K562 (cell line): ENCODE results near the gene GOLGA8B. TPM values are rescaled to one million over a fixed set of nuclear protein-coding genes. Genes with fewer than 3 reads are reported as not detected.

Experiments
- ARID1B ChIP-seq: fragments of 450-650 bp; IDR thresholded peaks from 2 replicates; pipeline ENCODE4 v1.6.1; 2016; ENCODE audit warnings: antibody characterized with exemption, mild to moderate bottlenecking, inconsistent platforms
- E2F1 ChIP-seq: sonication (generic); formaldehyde crosslinking; IDR thresholded peaks from 2 replicates; pipeline ENCODE4 v1.8.1; 2023; ENCODE audit warnings: mild to moderate bottlenecking, missing genetic modification reagents, moderate library complexity
- ELF4 ChIP-seq: fragments of 450-650 bp; formaldehyde crosslinking; IDR thresholded peaks from 2 replicates; pipeline ENCODE4 v1.4.0; 2022; ENCODE audit warnings: missing genetic modification characterization
- HSF4 ChIP-seq: fragments of 250-450 bp; sonication (Bioruptor Pico); IDR thresholded peaks from 2 replicates; pipeline ENCODE4 v2.1.2; 2022; ENCODE audit warnings: mild to moderate bottlenecking, moderate library complexity, borderline replicate concordance
- KHSRP ChIP-seq: fragments of 450-650 bp; IDR thresholded peaks from 2 replicates; pipeline ENCODE4 v1.6.1; 2017
- LCOR ChIP-seq: sonication (generic); formaldehyde crosslinking; IDR thresholded peaks from 2 replicates; pipeline ENCODE4 v1.8.0; 2022; ENCODE audit warnings: mild to moderate bottlenecking, missing genetic modification reagents
- NFIC ChIP-seq: fragments of 450-650 bp; IDR thresholded peaks from 2 replicates; pipeline ENCODE4 v1.6.1; 2017; ENCODE audit warnings: mild to moderate bottlenecking, inconsistent platforms
- NFRKB ChIP-seq: fragments of 450-650 bp; IDR thresholded peaks from 2 replicates; pipeline ENCODE4 v1.6.1; 2016; ENCODE audit warnings: low read depth
- POLR2AphosphoS2 ChIP-seq: IDR thresholded peaks from 2 replicates; pipeline ENCODE4 v1.6.1; 2012; ENCODE audit warnings: low read length, improper control_type of control experiment
- SUPT5H ChIP-seq: fragments of 450-650 bp; IDR thresholded peaks from 2 replicates; pipeline ENCODE4 v1.6.1; 2016
- TCFL5 ChIP-seq: fragments of 250-450 bp; sonication (Bioruptor Pico); conservative IDR thresholded peaks from 2 replicates; pipeline ENCODE4 v1.6.1; 2021; ENCODE audit warnings: mild to moderate bottlenecking, moderate library complexity, matching md5 sums
- ZBTB12 ChIP-seq: fragments of 250-450 bp; sonication (Bioruptor Pico); IDR thresholded peaks from 2 replicates; pipeline ENCODE4 v1.4.0; 2020
- ZBTB34 ChIP-seq: fragments of 250-450 bp; sonication (Bioruptor Pico); IDR thresholded peaks from 2 replicates; pipeline ENCODE4 v1.8.0; 2021; ENCODE audit warnings: mild to moderate bottlenecking, moderate library complexity
- ZNF197 ChIP-seq: fragments of 200-800 bp; sonication (Bioruptor generic); IDR thresholded peaks from 2 replicates; pipeline ENCODE4 v1.6.1; 2016; ENCODE audit warnings: low read depth, missing genetic modification characterization, missing compliant biosample characterization
- ZNF217 ChIP-seq: sonication (generic); formaldehyde crosslinking; IDR thresholded peaks from 2 replicates; pipeline ENCODE4 v1.8.0; 2022; ENCODE audit warnings: mild to moderate bottlenecking, missing genetic modification reagents
- ZNF407 ChIP-seq: fragments of 450-650 bp; IDR thresholded peaks from 2 replicates; pipeline ENCODE4 v1.6.1; 2016; ENCODE audit warnings: low read depth
- polyA plus RNA-seq, 8 experiments: library from polyadenylated mRNA; depleted of rRNA in 4 of 8; stranded (reverse) in 5 of 8; unstranded in 3 of 8; fragments of >200 nt; fragmentation: Nextera tagmentation in 2 of 8; fragmentation: Illumina TruSeq in 1 of 8; extraction: Ambion mirVana in 2 of 8; extraction: Trizol in 1 of 8; gene quantifications; 2 replicates each; pipeline versions ENCODE4 v1.2.1 to v1.2.3, GENCODE V29; 2011 to 2014; ENCODE audit warnings: inconsistent platforms in 1 of 8, missing spikeins in 1 of 8
- total RNA-seq, 7 experiments: library from RNA; depleted of rRNA in 6 of 7; stranded (reverse); fragments of >200 nt in 6 of 7; fragmentation: Illumina TruSeq in 2 of 7; extraction: Trizol in 2 of 7; gene quantifications; 2 replicates each; pipeline versions ENCODE4 v1.2.1 to v1.2.3, GENCODE V29; 2011 to 2021; ENCODE audit warnings: low replicate concordance in 1 of 7

The GOLGA8B gene
- total and polyA plus RNA-seq, 9 of the 15 experiments (the other 6 are each of a cell fraction or from before 2014, with no cell fraction given) = 7.9 to 236 (median 54.1) TPM

- TF ChIP-seq LCOR (CRISPR knock-in tag) (no peak), ZBTB34 (CRISPR knock-in tag) (no peak), ELF4 (no peak), ZBTB12 (CRISPR knock-in tag) (no peak), ARID1B (no peak), POLR2AphosphoS2 (no peak), ZNF407 (peak; percentile 90), NFIC (no peak), SUPT5H (peak; percentile 59; the same call in 1 of the 2 replicates), NFRKB (no peak), KHSRP (no peak), TCFL5 (CRISPR knock-in tag) (no peak), E2F1 (CRISPR knock-in tag) (peak; percentile 73; the same call in 1 of the 2 replicates), ZNF197 (no peak), HSF4 (CRISPR knock-in tag) (no peak), ZNF217 (CRISPR knock-in tag) (no peak)
Observed at GRCh38 chr15:34583399-34584329, at the start of gene GOLGA8B (continued).
